Neutrophil (primary cell): Measurements from ENCODE around the gene GPR148.

Source experiments
- H3K27ac ChIP-seq: fragments of 200-600 bp; sonication (generic); 2 replicates; pipeline ENCODE4 v1.5.1; 2016; ENCODE audit warnings: mild to moderate bottlenecking, moderate library complexity
- H3K27me3 ChIP-seq: fragments of 200-600 bp; sonication (generic); 2 replicates; pipeline ENCODE4 v1.6.0; 2016; ENCODE audit warnings: mild to moderate bottlenecking
- H3K36me3 ChIP-seq: fragments of 200-600 bp; sonication (generic); 2 replicates; pipeline ENCODE4 v1.5.1; 2017
- H3K4me1 ChIP-seq, 2 experiments: fragments of 200-600 bp in 1 of 2; sonication (generic) in 1 of 2; 1 replicate in 1 of 2; 2 replicates in 1 of 2; pipeline versions ENCODE4 v1.5.1 to v1.6.1; 2013 to 2016; ENCODE audit warnings: low read depth in 1 of 2, low read length in 1 of 2, mild to moderate bottlenecking in 1 of 2, moderate library complexity in 1 of 2; ENCODE audit not compliant: control insufficient read depth in 1 of 2, insufficient read depth in 1 of 2
- H3K4me3 ChIP-seq, 2 experiments: fragments of 200-600 bp in 1 of 2; sonication (generic) in 1 of 2; 1 replicate in 1 of 2; 2 replicates in 1 of 2; pipeline ENCODE4 v1.5.1; 2013 to 2016; ENCODE audit warnings: low read depth in 1 of 2, low read length in 1 of 2, mild to moderate bottlenecking in 1 of 2, moderate library complexity in 1 of 2
- H3K9me3 ChIP-seq: fragments of 200-600 bp; sonication (generic); 2 replicates; pipeline ENCODE4 v1.5.1; 2016
- TF ChIP-seq, protein P1 (sequence below): fragments of 200-600 bp; sonication (generic); IDR thresholded peaks from 2 replicates; pipeline ENCODE4 v1.5.1; 2016; ENCODE audit warnings: antibody characterized with exemption

GPR148 gene

DNA sequence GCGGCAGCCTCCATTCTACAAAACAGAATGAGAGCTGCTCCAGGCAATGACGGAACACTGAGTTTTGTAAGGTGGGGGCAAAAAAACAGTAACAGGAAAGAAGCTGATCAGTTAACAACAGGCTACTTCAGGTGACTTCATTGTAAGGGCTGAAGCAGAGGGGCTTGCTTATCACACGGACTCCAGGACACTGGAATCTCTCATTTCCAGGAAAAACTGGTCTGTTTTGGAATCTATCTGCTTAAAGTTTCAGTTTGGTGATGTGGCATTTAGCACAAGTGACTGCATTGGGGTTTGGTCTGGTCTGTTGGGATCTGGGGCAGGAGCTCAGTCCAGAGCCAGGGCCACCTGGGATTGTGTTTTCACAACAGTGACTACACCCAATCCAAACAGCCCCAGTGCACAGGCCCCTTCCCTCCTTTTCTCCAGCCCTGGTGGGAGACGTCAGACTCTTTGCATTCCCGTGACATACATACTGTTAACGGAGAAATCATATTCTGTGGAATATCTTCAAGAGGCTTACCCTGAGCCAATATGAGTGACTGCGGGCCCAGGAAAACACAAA is 40.6 kb downstream of the GPR148 start:
- TF ChIP-seq, protein P1, sequence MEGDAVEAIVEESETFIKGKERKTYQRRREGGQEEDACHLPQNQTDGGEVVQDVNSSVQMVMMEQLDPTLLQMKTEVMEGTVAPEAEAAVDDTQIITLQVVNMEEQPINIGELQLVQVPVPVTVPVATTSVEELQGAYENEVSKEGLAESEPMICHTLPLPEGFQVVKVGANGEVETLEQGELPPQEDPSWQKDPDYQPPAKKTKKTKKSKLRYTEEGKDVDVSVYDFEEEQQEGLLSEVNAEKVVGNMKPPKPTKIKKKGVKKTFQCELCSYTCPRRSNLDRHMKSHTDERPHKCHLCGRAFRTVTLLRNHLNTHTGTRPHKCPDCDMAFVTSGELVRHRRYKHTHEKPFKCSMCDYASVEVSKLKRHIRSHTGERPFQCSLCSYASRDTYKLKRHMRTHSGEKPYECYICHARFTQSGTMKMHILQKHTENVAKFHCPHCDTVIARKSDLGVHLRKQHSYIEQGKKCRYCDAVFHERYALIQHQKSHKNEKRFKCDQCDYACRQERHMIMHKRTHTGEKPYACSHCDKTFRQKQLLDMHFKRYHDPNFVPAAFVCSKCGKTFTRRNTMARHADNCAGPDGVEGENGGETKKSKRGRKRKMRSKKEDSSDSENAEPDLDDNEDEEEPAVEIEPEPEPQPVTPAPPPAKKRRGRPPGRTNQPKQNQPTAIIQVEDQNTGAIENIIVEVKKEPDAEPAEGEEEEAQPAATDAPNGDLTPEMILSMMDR = no peak
- peaks cover 5% of the 10 kb centered on the region for H3K27me3 ChIP-seq
- H3K9me3 ChIP-seq = no peaks in the 10 kb centered on the region
- no peaks in the 10 kb centered on the region for H3K4me1 ChIP-seq
- no peaks in the 10 kb centered on the region for H3K36me3 ChIP-seq
- no peak overlapping the region for H3K4me3 ChIP-seq
- H3K27ac ChIP-seq = no peak overlapping the region

DNA sequence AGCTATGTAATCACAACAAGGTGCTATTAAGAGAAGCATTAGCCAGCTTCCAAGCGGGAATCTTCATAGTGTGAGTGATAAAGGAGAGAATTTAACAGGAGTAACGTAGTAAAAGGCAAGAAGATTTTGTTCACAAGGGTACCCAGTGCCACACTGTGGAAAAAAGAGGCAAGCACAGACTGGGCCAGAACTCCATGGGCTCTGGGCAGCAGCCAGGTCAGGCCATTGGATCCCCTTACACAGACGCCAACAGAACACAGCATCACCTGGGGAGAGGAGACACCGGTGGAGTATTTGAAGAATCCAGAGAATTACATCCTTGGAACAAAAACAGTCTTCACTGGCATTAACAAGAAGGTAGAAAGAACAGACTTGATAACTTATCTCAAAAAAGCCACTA is 47.7 kb downstream of the GPR148 start:
- Histone ChIP-seq H3K9me3 (no peaks in the 10 kb centered on the region), H3K27me3 (peaks cover 8% of the 10 kb centered on the region), H3K4me1 (no peaks in the 10 kb centered on the region), H3K4me3 (no peak overlapping the region), H3K36me3 (no peaks in the 10 kb centered on the region), H3K27ac (no peak overlapping the region)
- TF ChIP-seq, protein P1 = no peak

DNA sequence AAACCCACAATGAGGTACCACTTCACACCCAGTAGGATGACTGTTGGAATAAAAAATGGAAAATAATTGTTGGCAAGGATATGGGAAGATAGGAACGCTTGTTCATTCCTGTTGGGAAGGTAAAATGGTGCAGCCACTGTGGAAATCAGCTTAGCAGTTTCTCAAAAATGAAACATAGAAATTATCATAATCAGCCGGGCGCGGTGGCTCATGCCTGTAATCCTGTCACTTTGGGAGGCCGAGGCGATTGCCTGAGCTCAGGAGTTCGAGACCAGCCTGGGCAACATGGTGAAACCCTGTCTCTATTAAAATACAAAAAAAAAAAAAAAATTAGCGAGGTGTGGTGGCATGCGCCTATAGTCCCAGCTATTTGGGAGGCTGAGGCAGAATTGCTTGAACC is 49.9 kb downstream of the GPR148 start:
- H3K4me3 ChIP-seq = no peak overlapping the region
- no peak overlapping the region for H3K27ac ChIP-seq
- peaks cover 8% of the 10 kb centered on the region for H3K27me3 ChIP-seq
- no peaks in the 10 kb centered on the region for H3K9me3 ChIP-seq
- no peaks in the 10 kb centered on the region for H3K4me1 ChIP-seq
- TF ChIP-seq, protein P1 = no peak
- no peaks in the 10 kb centered on the region for H3K36me3 ChIP-seq
